ENCODE measurements around the gene FOXM1. TPM values are rescaled to one million over a fixed set of nuclear protein-coding genes. Genes with fewer than 3 reads are reported as not detected.

The FOXM1 gene
- total RNA-seq, 2 donors from 2014 or later = 0.52 TPM; not detected in 1

GRCh38 chr12:2891240-2892053 is 14.5 kb upstream of the FOXM1 start:
- Histone ChIP-seq H3K27me3 (no peaks in the 10 kb centered on the region), H3K9me3 (no peaks in the 10 kb centered on the region), H3K36me3 (replicated peaks in 1 of 2; ENCODE audit: insufficient read depth in 1 of 2, low read depth in 2 of 2) (no peaks in the 10 kb centered on the region), H3K4me1 (peaks cover 11% of the 10 kb centered on the region), H3K27ac (peak overlapping the region; percentile 82 to 89 (median 88)), H3K4me3 (peak overlapping the region; percentile 53 to 59)
- DNase-seq (peak; percentile 45 to 66 (median 54)), ATAC-seq (peak; percentile 38)
- WGBS, 2 donors = 18 to 29% methylated on average over 29 to 42 of the region's 42 CpGs
- TF ChIP-seq CTCF (IDR thresholded peaks at IDR 0.05) = no peak
- no peak for TF ChIP-seq POLR2A (IDR thresholded peaks at IDR 0.05)
- intact Hi-C loops (cut with DNase I) = no loop called here

- Histone ChIP-seq H3K36me3 (replicated peaks in 1 of 2; ENCODE audit: insufficient read depth in 1 of 2, low read depth in 2 of 2) (no peaks in the 10 kb centered on the region), H3K4me3 (peak within 1 kb of the TSS; percentile 53 to 59), H3K27me3 (no peaks in the 10 kb centered on the region), H3K4me1 (peaks cover 11% of the 10 kb centered on the region), H3K9me3 (no peaks in the 10 kb centered on the region), H3K27ac (peak within 1 kb of the TSS; percentile 82 to 89 (median 88))
- ATAC-seq (peak; percentile 99), DNase-seq (peak; percentile 99)
- 0 to 1% methylated on average over 9 to 71 of the region's 83 CpGs for WGBS, 2 donors
- peak; percentile 67 to 85 (median 85) for TF ChIP-seq POLR2A (IDR thresholded peaks at IDR 0.05)
- peak in 3 of 7 experiments; percentile 14 to 26 (median 19) for TF ChIP-seq CTCF (IDR thresholded peaks at IDR 0.05)
- intact Hi-C loops (cut with DNase I) = no loop called here
Observed at GRCh38 chr12:2890388-2891239, 13.6 kb upstream of the FOXM1 start, which contains the start of gene TULP3. TULP3 (plus strand) TSS chr12:2890891; CDS start chr12:2890948, 57 bp downstream.

GRCh38 chr12:2890001-2890387 is 13.0 kb upstream of the FOXM1 start:
- Histone ChIP-seq H3K4me1 (peaks cover 11% of the 10 kb centered on the region), H3K27ac (peak overlapping the region; percentile 82 to 89 (median 88)), H3K4me3 (peak overlapping the region in 1 of 2 donors; percentile 53), H3K36me3 (replicated peaks in 1 of 2; ENCODE audit: insufficient read depth in 1 of 2, low read depth in 2 of 2) (no peaks in the 10 kb centered on the region), H3K9me3 (no peaks in the 10 kb centered on the region), H3K27me3 (no peaks in the 10 kb centered on the region)
- 67 to 69% methylated on average over 10 of the region's 10 CpGs for WGBS, 2 donors
- intact Hi-C loops (cut with DNase I) = no loop called here
- no peak for DNase-seq
- ATAC-seq = no peak
- TF ChIP-seq CTCF (IDR thresholded peaks at IDR 0.05) (no peak), POLR2A (IDR thresholded peaks at IDR 0.05) (no peak)

GRCh38 chr12:2886768-2887450 is 9.9 kb upstream of the FOXM1 start:
- intact Hi-C loops (cut with DNase I) = no loop called here
- no peak for DNase-seq
- no peaks in the 10 kb centered on the region for H3K36me3 ChIP-seq (replicated peaks in 1 of 2; ENCODE audit: insufficient read depth in 1 of 2, low read depth in 2 of 2)

More at GRCh38 chr12:2886768-2887450, 9.9 kb upstream of the FOXM1 start:
- H3K27me3 ChIP-seq = no peaks in the 10 kb centered on the region
- WGBS, 2 donors = 58 to 70% methylated on average over 7 to 10 of the region's 10 CpGs
- H3K27ac ChIP-seq = no peak overlapping the region
- TF ChIP-seq CTCF (IDR thresholded peaks at IDR 0.05) (no peak), POLR2A (IDR thresholded peaks at IDR 0.05) (no peak)
- H3K4me3 ChIP-seq = no peak overlapping the region
- H3K4me1 ChIP-seq = peaks cover 10% of the 10 kb centered on the region
- H3K9me3 ChIP-seq = no peaks in the 10 kb centered on the region
- ATAC-seq = no peak
